HG03432 (cell line): ENCODE data around the gene PTGES3L.
"Not testable (repeated sequence)": the region's sequence is repeated elsewhere in the genome, so short reads cannot be mapped to it uniquely, and the experiment has no call there.

ENCODE experiments used
- ATAC-seq: cut with Tn5 transposase; IDR thresholded peaks from one replicate; pipeline ENCODE4 v1.9.1; 2021; ENCODE audit warnings: mild to moderate bottlenecking, moderate library complexity; ENCODE audit not compliant: unreplicated experiment

PTGES3L gene

GRCh38 chr17:42923472-42923871, 56.4 kb downstream of the PTGES3L start:
- not testable (repeated sequence) for ATAC-seq

- ATAC-seq = no peak
These were observed 57.6 kb downstream of the PTGES3L start for GRCh38 chr17:42922294-42922693.

GRCh38 chr17:42920922-42921321, 59.0 kb downstream of the PTGES3L start:
- no peak for ATAC-seq

GRCh38 chr17:42920106-42920900, 59.6 kb downstream of the PTGES3L start:
- no peak for ATAC-seq

- not testable (repeated sequence) for ATAC-seq
These were observed 60.3 kb downstream of the PTGES3L start for GRCh38 chr17:42919522-42920077.

- no peak for ATAC-seq
These were observed 60.9 kb downstream of the PTGES3L start for GRCh38 chr17:42918902-42919521.
